ENCODE results near the gene ASTN2.

GRCh38 chr9:116703634-116704033 lies 711.2 kb downstream of the ASTN2 start:
- TF ChIP-seq CTCF (IDR thresholded peaks at IDR 0.05; ENCODE audit: low read length) (no peak), EZH2 (optimal IDR thresholded peaks at IDR 0.05; ENCODE audit: low read depth, low read length) (no peak)

Data from MM.1S (cell line).